HFFc6 (cell line): ENCODE data around the gene VPS54. TPM values are rescaled to one million over a fixed set of nuclear protein-coding genes. Genes with fewer than 3 reads are reported as not detected.

ENCODE experiments used
- DNase-seq: peaks from one replicate; pipeline ENCODE4 v3.0.0-alpha.2; 2018
- H3K27ac Mint-ChIP-seq: 2 replicates; pipeline ENCODE4 v1.8.0; 2020; ENCODE audit warnings: mild to moderate bottlenecking, mixed read lengths
- H3K27me3 Mint-ChIP-seq: 2 replicates; pipeline ENCODE4 v1.8.0; 2021; ENCODE audit warnings: mild to moderate bottlenecking, moderate library complexity, mixed read lengths; ENCODE audit not compliant: insufficient read depth
- H3K36me3 Mint-ChIP-seq: 2 replicates; pipeline ENCODE4 v1.8.0; 2021; ENCODE audit warnings: low read depth, mixed read lengths
- H3K4me1 Mint-ChIP-seq: 2 replicates; pipeline ENCODE4 v1.8.0; 2020; ENCODE audit warnings: low read depth, mixed read lengths
- H3K4me3 Mint-ChIP-seq: 2 replicates; pipeline ENCODE4 v1.8.0; 2020; ENCODE audit warnings: mild to moderate bottlenecking, moderate library complexity, mixed read lengths
- H3K9me3 Mint-ChIP-seq: 2 replicates; pipeline ENCODE4 v1.8.0; 2020; ENCODE audit warnings: mild to moderate bottlenecking, mixed read lengths
- total RNA-seq, 6 experiments: library from RNA; stranded (reverse); fragmentation: NEBNext Ultra II Directional; extraction: Animal tissue kit (Norgen Biotek cat#: 25700); gene quantifications; 2 replicates in 1 of 6; 3 replicates in 5 of 6; pipeline ENCODE4 v1.2.3, GENCODE V29; 2021
- TF ChIP-seq, protein P1 (sequence below): fragments of 200-600 bp; sonication (generic); IDR thresholded peaks from 2 replicates; pipeline ENCODE4 v1.5.0; 2021; ENCODE audit warnings: antibody characterized with exemption, mild to moderate bottlenecking

Gene VPS54
- total RNA-seq, 6 experiments from 2014 or later, result 12.9 to 17.7 (median 15.0) TPM

- H3K27ac Mint-ChIP-seq, result no peak overlapping the region
- TF ChIP-seq, protein P1, sequence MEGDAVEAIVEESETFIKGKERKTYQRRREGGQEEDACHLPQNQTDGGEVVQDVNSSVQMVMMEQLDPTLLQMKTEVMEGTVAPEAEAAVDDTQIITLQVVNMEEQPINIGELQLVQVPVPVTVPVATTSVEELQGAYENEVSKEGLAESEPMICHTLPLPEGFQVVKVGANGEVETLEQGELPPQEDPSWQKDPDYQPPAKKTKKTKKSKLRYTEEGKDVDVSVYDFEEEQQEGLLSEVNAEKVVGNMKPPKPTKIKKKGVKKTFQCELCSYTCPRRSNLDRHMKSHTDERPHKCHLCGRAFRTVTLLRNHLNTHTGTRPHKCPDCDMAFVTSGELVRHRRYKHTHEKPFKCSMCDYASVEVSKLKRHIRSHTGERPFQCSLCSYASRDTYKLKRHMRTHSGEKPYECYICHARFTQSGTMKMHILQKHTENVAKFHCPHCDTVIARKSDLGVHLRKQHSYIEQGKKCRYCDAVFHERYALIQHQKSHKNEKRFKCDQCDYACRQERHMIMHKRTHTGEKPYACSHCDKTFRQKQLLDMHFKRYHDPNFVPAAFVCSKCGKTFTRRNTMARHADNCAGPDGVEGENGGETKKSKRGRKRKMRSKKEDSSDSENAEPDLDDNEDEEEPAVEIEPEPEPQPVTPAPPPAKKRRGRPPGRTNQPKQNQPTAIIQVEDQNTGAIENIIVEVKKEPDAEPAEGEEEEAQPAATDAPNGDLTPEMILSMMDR, result no peak
- peaks cover 44% of the 10 kb centered on the region for H3K4me1 Mint-ChIP-seq
- H3K27me3 Mint-ChIP-seq, result peaks cover 2% of the 10 kb centered on the region; the same call in 1 of the 2 replicates
- H3K9me3 Mint-ChIP-seq, result no peaks in the 10 kb centered on the region
- H3K36me3 Mint-ChIP-seq, result peaks cover 12% of the 10 kb centered on the region
- no peak for DNase-seq
- H3K4me3 Mint-ChIP-seq, result no peak overlapping the region
Observed at GRCh38 chr2:64015391-64015790, 3.8 kb downstream of the VPS54 start.

- Mint-ChIP-seq H3K9me3 (no peaks in the 10 kb centered on the region), H3K4me3 (no peak overlapping the region), H3K27me3 (peaks cover 2% of the 10 kb centered on the region; the same call in 1 of the 2 replicates)
Observed at GRCh38 chr2:64014628-64015027, 4.6 kb downstream of the VPS54 start.

GRCh38 chr2:64013053-64013452 is 6.2 kb downstream of the VPS54 start:
- H3K4me3 Mint-ChIP-seq, result no peak overlapping the region
- H3K4me1 Mint-ChIP-seq, result peaks cover 33% of the 10 kb centered on the region
- no peaks in the 10 kb centered on the region for H3K27me3 Mint-ChIP-seq
- peaks cover 6% of the 10 kb centered on the region; the same call in 1 of the 2 replicates for H3K36me3 Mint-ChIP-seq
- no peak overlapping the region for H3K27ac Mint-ChIP-seq
- H3K9me3 Mint-ChIP-seq, result no peaks in the 10 kb centered on the region
- DNase-seq, result no peak
- TF ChIP-seq, protein P1, result no peak

More at GRCh38 chr2:64014628-64015027, 4.6 kb downstream of the VPS54 start:
- DNase-seq, result no peak
- Mint-ChIP-seq H3K27ac (no peak overlapping the region), H3K36me3 (peaks cover 12% of the 10 kb centered on the region), H3K4me1 (peaks cover 36% of the 10 kb centered on the region)
- TF ChIP-seq, protein P1, result no peak

DNA sequence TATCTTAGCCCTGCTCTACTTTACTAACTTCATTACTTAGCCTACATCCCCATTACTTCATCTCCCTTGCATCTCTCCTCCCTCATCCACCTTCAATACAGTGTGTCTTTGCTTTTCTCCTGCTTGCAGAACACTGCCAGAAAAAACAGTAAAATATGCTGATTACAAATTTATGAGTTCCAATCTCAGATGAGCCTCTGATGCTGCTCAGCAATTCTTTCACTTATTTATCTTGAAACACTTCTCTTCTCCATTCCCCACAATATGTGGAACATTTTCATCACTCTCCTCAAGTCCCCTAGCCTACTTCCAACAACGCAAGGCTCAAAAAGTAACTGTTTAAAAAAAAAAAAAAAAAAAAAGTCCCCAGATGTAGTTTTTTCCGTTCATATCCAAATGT is 7.1 kb downstream of the VPS54 start:
- no peaks in the 10 kb centered on the region for H3K27me3 Mint-ChIP-seq
- H3K27ac Mint-ChIP-seq, result no peak overlapping the region
- peaks cover 33% of the 10 kb centered on the region for H3K4me1 Mint-ChIP-seq
- H3K4me3 Mint-ChIP-seq, result no peak overlapping the region
- H3K9me3 Mint-ChIP-seq, result no peaks in the 10 kb centered on the region
- peaks cover 12% of the 10 kb centered on the region for H3K36me3 Mint-ChIP-seq
- TF ChIP-seq, protein P1, result no peak
- DNase-seq, result no peak

GRCh38 chr2:64008434-64009009 is 10.7 kb downstream of the VPS54 start:
- no peaks in the 10 kb centered on the region for H3K9me3 Mint-ChIP-seq
- H3K27ac Mint-ChIP-seq, result no peak overlapping the region
- H3K4me1 Mint-ChIP-seq, result peaks cover 18% of the 10 kb centered on the region

More at GRCh38 chr2:64008434-64009009, 10.7 kb downstream of the VPS54 start:
- Mint-ChIP-seq H3K27me3 (no peaks in the 10 kb centered on the region), H3K4me3 (no peak overlapping the region), H3K36me3 (peaks cover 6% of the 10 kb centered on the region; the same call in 1 of the 2 replicates)
- TF ChIP-seq, protein P1, result no peak
- no peak for DNase-seq
